HG03060 (cell line): ENCODE results near the gene CCDC83.
A peak's percentile ranks its signal among the peaks of the same experiment; 100 is the strongest.

ENCODE experiments used
- ATAC-seq: cut with Tn5 transposase; IDR thresholded peaks from one replicate; pipeline ENCODE4 v1.9.1; 2021; ENCODE audit warnings: low read depth, moderate number of reproducible peaks; ENCODE audit not compliant: unreplicated experiment

Gene CCDC83

GRCh38 chr11:85855341-85855656, at the start of gene CCDC83:
TSS of gene CCDC83 (plus strand) at chr11:85855383. CDS start at chr11:85865124, 9,741 bp downstream.
- ATAC-seq: no peak

- no peak for ATAC-seq
Observed at GRCh38 chr11:85805387-85805786, 49.8 kb upstream of the CCDC83 start.

- no peak for ATAC-seq
Observed at GRCh38 chr11:85806016-85806415, 49.2 kb upstream of the CCDC83 start.

DNA sequence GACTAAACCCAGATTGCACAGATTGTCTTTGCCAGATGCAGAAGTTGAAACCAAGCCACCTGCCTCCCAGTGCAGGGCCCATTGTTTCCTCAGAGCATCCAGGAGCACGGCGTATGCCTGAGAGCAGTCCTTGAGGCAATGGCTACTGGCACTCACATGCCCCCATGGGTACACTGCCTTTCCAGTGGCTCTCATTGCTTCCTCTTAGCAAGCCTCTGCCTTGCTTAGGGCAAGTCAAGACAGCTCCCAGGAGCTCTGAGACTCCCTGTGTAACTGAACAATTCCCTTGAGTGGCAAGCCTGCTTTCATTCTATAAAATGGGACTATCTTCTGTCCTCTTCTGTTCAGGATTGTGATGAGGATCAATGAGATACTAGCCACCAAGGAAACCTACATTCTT, 48.3 kb upstream of the CCDC83 start:
- no peak for ATAC-seq

DNA sequence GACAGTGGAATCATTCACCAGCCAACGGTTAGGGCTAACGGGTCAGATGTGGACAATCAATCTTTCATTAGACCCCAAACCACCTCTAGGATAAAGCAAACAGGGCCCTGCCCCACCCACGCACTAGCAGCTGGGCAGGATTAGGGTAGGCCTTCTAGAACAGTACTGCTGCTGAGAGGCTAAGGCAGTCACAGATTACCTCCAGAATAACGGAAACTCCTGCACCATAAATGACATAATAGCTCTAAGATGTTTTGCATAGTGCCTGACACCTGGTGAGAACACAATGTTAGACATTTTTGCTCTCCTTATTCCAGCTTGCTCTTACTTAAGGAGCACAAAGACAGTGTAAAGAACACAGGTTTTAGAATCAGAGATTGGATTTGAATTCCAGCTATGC, 46.0 kb upstream of the CCDC83 start:
- ATAC-seq: peak; percentile 70

DNA sequence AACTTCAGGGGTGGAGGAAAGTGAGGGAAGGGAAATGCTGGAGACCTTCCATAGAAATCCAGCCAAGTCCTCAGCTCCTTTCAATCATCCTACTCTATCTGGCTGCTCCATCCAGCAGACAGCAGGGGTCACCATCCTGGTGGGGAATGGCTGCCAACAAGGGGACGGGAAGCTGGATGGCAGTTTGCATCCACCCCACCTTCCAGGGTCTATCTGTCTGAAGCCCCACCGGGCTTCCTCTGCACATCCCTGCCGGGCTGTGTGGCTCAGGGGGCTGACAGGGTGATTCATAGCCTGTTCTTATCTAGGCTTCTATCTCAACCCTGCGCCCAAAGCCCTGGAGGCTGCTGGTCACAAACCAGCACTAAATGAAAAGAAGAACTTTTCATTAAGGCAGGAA, 45.3 kb upstream of the CCDC83 start:
- no peak for ATAC-seq

DNA sequence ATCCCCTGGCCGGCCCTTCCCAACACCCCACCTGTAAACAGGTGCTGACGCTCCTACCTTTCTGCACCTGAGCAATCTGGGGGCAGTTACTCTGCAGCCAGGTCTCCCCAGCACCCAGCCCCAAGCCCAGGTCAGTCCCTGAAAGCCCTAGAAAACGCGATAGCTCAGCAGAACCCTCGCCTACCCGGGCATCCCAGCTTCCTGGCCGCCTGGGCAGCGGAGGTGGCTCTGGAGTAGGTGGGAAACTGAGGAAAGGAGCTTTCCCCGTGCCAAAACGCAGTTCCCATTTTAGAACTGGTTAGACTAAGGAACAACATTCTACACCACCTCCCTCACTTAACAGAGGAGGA, 44.7 kb upstream of the CCDC83 start:
- ATAC-seq: no peak

- no peak for ATAC-seq
Observed at GRCh38 chr11:85810871-85811611, 44.1 kb upstream of the CCDC83 start, which contains the start of gene SYTL2. TSS of gene SYTL2 (minus strand) at chr11:85811141. CDS start at chr11:85757725, 53,416 bp downstream.

DNA sequence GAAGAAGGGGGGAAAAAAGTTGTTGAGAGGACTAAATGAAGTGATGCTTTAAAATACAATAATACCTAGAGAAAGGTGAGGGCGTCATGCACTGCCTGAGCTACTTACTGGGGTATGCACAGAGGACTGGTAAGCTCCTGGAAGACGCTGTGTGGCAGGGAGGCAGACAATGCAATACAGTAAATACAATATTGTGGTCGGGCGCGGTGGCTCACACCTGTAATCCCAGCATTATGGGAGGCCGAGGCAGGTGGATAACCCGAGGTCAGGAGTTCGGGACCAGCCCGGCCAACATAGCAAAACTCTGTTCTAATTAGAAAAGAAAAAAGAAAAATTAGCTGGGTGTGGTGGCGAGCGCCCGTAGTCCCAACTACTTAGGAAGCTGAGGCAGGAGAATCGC, 43.6 kb upstream of the CCDC83 start:
- no peak for ATAC-seq

DNA sequence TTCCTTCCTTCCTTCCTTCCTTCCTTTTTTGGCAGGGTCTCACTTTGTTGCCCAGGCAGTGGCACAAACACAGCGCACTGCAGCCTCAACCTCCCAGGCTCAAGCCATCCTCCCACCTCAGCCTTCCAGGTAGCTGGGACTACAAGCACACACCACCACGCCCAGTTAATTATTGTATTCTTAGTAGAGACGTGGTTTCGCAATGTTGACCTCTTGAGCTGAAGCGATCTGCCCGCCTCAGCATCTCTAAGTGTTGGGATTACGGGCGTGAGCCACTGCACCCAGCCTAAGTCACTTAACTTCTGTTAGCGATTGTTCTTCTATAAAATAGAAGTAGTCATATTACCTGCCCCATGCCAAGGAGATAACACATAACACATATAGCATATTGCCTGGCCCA, 41.5 kb upstream of the CCDC83 start:
- ATAC-seq: no peak

DNA sequence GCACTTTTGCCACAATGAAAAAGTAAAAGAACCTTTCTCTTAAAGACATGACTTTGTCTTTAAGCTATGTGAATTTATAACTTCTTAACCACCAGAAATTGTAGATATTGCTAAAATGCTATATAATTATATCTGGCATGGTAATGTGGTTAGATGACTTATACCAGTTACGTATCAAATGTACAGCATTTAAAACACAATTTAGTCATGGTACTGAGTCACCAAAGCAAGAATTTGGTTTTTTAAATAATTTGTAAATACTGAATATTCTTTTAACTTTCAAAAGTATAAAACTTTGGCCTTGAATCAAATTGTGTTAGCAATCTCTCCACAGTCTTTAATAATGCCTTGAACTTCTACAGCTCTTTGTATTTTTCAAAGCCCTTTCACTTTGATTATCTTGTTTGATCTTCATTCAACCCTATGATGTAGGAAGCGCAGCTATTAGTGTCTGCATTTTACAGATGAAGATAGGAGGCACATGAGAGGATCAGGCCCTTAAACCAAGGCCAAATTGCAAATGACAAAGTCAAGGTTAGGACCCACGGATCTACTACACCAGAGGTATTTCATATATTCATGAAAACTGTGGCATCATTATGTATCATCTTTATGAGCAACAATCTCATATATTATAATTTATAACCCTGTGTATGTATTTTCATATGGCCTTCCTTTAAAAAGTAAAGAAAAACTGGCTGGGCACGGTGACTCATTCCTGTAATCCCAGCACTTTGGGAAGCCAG, 39.8 kb upstream of the CCDC83 start:
- ATAC-seq: no peak

GRCh38 chr11:85819441-85819840, 35.7 kb upstream of the CCDC83 start:
- ATAC-seq: no peak

GRCh38 chr11:85821636-85822035, 33.5 kb upstream of the CCDC83 start:
- no peak for ATAC-seq

- no peak for ATAC-seq
Observed at GRCh38 chr11:85822814-85823213, 32.4 kb upstream of the CCDC83 start.

GRCh38 chr11:85823816-85824215, 31.4 kb upstream of the CCDC83 start:
- ATAC-seq: no peak

- ATAC-seq: no peak
Observed at GRCh38 chr11:85825616-85826015, 29.6 kb upstream of the CCDC83 start.

DNA sequence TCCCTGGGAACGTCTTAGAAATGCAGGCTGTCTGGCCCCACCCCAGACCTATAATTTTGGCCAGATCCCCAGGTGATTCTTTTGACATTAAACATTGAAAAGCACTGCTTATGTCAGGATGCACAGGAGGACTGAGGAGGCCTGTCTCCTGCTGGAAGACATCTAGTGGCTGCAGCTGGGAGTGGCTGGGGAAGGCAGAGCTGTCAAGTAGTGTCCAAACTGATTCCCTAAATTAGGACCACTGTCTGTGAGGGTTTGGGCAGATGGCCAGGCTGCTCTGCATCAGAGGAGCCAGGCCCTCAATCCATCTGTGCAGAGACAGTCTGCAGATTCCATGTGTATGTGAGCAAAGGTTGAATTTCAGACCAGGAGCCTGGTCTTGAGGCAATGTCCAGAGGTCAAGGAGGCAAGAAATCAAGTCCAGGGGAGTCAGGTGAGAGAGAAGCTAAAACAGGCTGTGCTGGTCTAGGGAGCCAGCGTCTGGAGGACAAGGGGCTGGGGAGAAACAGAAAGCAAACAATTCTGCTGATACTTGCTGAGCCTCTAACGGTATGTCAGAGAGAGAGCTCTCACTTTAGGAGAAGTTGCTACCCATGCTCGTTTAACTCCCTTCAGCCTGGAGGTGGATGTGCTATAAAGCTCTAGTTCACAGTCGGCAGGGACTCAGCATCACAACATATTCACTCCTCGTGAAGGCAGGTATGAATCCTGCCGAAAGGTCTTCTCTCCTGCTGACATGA, 28.9 kb upstream of the CCDC83 start:
- ATAC-seq: no peak

GRCh38 chr11:85827748-85828639, 27.2 kb upstream of the CCDC83 start:
- no peak for ATAC-seq

DNA sequence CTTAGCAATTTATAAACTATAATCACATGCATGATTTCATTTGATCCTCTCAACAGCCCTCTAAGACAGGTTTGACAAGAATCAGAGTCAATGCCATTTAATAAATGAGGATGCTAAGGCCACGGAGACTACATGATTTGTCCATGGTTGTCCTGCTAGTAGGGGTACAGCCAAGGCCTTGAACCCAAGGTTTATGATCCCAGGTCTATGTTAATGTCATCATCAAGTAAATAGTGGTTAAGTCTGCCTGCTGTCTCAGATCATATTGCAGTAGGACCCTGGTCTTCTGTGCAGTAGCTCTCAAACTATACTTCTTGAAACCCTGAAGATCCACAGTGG, 26.6 kb upstream of the CCDC83 start:
- no peak for ATAC-seq

- ATAC-seq: no peak
Observed at GRCh38 chr11:85829172-85829571, 26.0 kb upstream of the CCDC83 start.

DNA sequence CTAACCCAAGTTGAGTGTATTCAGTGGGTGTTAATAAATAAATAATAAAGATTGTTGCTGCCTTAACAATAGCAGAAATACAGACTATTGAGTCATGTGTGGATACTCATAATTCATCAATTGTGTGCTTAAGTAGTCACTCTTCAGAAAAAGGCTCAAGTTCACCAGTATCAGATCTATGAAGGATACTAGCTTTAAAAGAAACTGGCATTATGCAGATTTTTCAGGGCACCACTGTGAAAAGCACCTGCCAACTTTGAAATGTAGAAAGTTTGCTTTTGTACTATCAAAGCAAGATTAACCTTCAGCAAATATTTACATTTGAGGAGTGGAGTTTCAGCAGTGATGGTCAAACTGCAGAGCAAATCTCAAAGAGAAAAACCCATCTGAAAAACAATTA, 24.1 kb upstream of the CCDC83 start:
- ATAC-seq: no peak
